BE2C (cell line): ENCODE measurements around the gene UGT1A10.

Experiments
- DNase-seq: peaks from one replicate; pipeline ENCODE4 v3.0.0-alpha.2; 2020
- H3K27me3 ChIP-seq: fragments of 250-450 bp; sonication (Bioruptor Pico); 2 replicates; pipeline ENCODE4 v1.5.1; 2020; ENCODE audit warnings: mild to moderate bottlenecking
- H3K36me3 ChIP-seq: fragments of 250-450 bp; sonication (Bioruptor Pico); 2 replicates; pipeline ENCODE4 v1.5.1; 2020; ENCODE audit warnings: mild to moderate bottlenecking
- H3K4me1 ChIP-seq: fragments of 250-450 bp; sonication (Bioruptor Pico); 2 replicates; pipeline ENCODE4 v1.5.1; 2020
- H3K4me3 ChIP-seq: 2 replicates; pipeline ENCODE4 v1.5.1; 2011; ENCODE audit warnings: low read depth, low read length
- H3K9me3 ChIP-seq: fragments of 250-450 bp; sonication (Bioruptor Pico); 2 replicates; pipeline ENCODE4 v1.5.1; 2020
- CTCF ChIP-seq: IDR thresholded peaks from 2 replicates; pipeline ENCODE4 v1.5.1; 2012; ENCODE audit warnings: mild to moderate bottlenecking, low read depth, low read length

The UGT1A10 gene

GRCh38 chr2:233807215-233807865 is 171.1 kb downstream of the UGT1A10 start:
- no peak overlapping the region for H3K4me3 ChIP-seq
- no peak for TF ChIP-seq CTCF
- H3K4me1 ChIP-seq: no peaks in the 10 kb centered on the region
- no peaks in the 10 kb centered on the region for H3K9me3 ChIP-seq
- peaks cover 17% of the 10 kb centered on the region for H3K27me3 ChIP-seq
- no peak for DNase-seq
- no peaks in the 10 kb centered on the region for H3K36me3 ChIP-seq

- no peaks in the 10 kb centered on the region for H3K36me3 ChIP-seq
- no peak for DNase-seq
- no peaks in the 10 kb centered on the region for H3K4me1 ChIP-seq
- peaks cover 17% of the 10 kb centered on the region for H3K27me3 ChIP-seq
- no peak for TF ChIP-seq CTCF
- H3K9me3 ChIP-seq: no peaks in the 10 kb centered on the region
- H3K4me3 ChIP-seq: no peak overlapping the region
Observed at GRCh38 chr2:233807966-233808935, 172.0 kb downstream of the UGT1A10 start.

- Histone ChIP-seq H3K4me3 (no peak overlapping the region), H3K9me3 (no peaks in the 10 kb centered on the region), H3K36me3 (no peaks in the 10 kb centered on the region), H3K4me1 (no peaks in the 10 kb centered on the region), H3K27me3 (peaks cover 17% of the 10 kb centered on the region)
- no peak for DNase-seq
- TF ChIP-seq CTCF: no peak
Observed at GRCh38 chr2:233810385-233810784, 174.1 kb downstream of the UGT1A10 start.

- no peaks in the 10 kb centered on the region; the same call in 1 of the 2 replicates for H3K4me1 ChIP-seq
- no peak for DNase-seq
- H3K36me3 ChIP-seq: no peaks in the 10 kb centered on the region
- no peak for TF ChIP-seq CTCF
- H3K9me3 ChIP-seq: no peaks in the 10 kb centered on the region
- H3K27me3 ChIP-seq: peaks cover 17% of the 10 kb centered on the region
- H3K4me3 ChIP-seq: no peak overlapping the region
Observed at GRCh38 chr2:233811087-233811486, 174.8 kb downstream of the UGT1A10 start.

- H3K36me3 ChIP-seq: no peaks in the 10 kb centered on the region
- DNase-seq: no peak
- no peaks in the 10 kb centered on the region for H3K9me3 ChIP-seq
- peaks cover 17% of the 10 kb centered on the region for H3K27me3 ChIP-seq
- H3K4me1 ChIP-seq: peaks cover 3% of the 10 kb centered on the region
- no peak for TF ChIP-seq CTCF
- no peak overlapping the region for H3K4me3 ChIP-seq
Observed at GRCh38 chr2:233811732-233812131, 175.5 kb downstream of the UGT1A10 start.
